Measurements from ENCODE around the gene ACBD7.

ACBD7 gene

GRCh38 chr10:15088428-15089261 is at the start of gene ACBD7:
TSS of gene ACBD7 (minus strand) at chr10:15088776. CDS start at chr10:15088728, 48 bp downstream.
- DNase-seq: peak; percentile 61

- no peak for DNase-seq
Measured at GRCh38 chr10:15137636-15138035, 49.1 kb upstream of the ACBD7 start.

- DNase-seq: no peak
Measured at GRCh38 chr10:15137036-15137359, 48.4 kb upstream of the ACBD7 start.

- DNase-seq: no peak
Measured at GRCh38 chr10:15136129-15137035, 47.8 kb upstream of the ACBD7 start.

GRCh38 chr10:15131330-15131729 is 42.8 kb upstream of the ACBD7 start:
- DNase-seq: no peak

GRCh38 chr10:15124908-15125307 is 36.3 kb upstream of the ACBD7 start:
- no peak for DNase-seq

- DNase-seq: no peak
Measured at GRCh38 chr10:15124190-15124589, 35.6 kb upstream of the ACBD7 start.

GRCh38 chr10:15123749-15124184 is 35.2 kb upstream of the ACBD7 start:
- DNase-seq: no peak

GRCh38 chr10:15122477-15123030 is 34.0 kb upstream of the ACBD7 start:
- DNase-seq: no peak

- DNase-seq: no peak
Measured at GRCh38 chr10:15121707-15122106, 33.1 kb upstream of the ACBD7 start.

- DNase-seq: no peak
Measured at GRCh38 chr10:15120523-15120922, 31.9 kb upstream of the ACBD7 start.

GRCh38 chr10:15118615-15119014 is 30.0 kb upstream of the ACBD7 start:
- no peak for DNase-seq

- DNase-seq: no peak
Measured at GRCh38 chr10:15116225-15116624, 27.6 kb upstream of the ACBD7 start.

- DNase-seq: no peak
Measured at GRCh38 chr10:15113766-15114165, 25.2 kb upstream of the ACBD7 start.

GRCh38 chr10:15112657-15113056 is 24.1 kb upstream of the ACBD7 start:
- DNase-seq: no peak

- DNase-seq: peak; percentile 34
Measured at GRCh38 chr10:15106352-15107013, 17.9 kb upstream of the ACBD7 start.

GRCh38 chr10:15103513-15103912 is 14.9 kb upstream of the ACBD7 start:
- DNase-seq: no peak

- no peak for DNase-seq
Measured at GRCh38 chr10:15099886-15100285, 11.3 kb upstream of the ACBD7 start.

GRCh38 chr10:15097011-15097812 is 8.6 kb upstream of the ACBD7 start, which contains the start of gene RPP38:
TSS of gene RPP38 (plus strand) at chr10:15097355. CDS start at chr10:15103315, 5,960 bp downstream.
- DNase-seq: peak; percentile 75

- no peak for DNase-seq
Measured at GRCh38 chr10:15096661-15097010, 8.1 kb upstream of the ACBD7 start.

GRCh38 chr10:15092855-15093408 is 4.4 kb upstream of the ACBD7 start:
- DNase-seq: no peak

- DNase-seq: no peak
Measured at GRCh38 chr10:15091418-15091817, 2.8 kb upstream of the ACBD7 start.

Data from NCI-H1694 treated with DMSO at 0.1 percent for 48 hours (cell line).